ENCODE results near the gene OR52A1.
A peak's percentile ranks its signal among the peaks of the same experiment; 100 is the strongest.

Gene OR52A1

GRCh38 chr11:5136261-5136660 lies 18.3 kb downstream of the OR52A1 start:
- DNase-seq = no peak

GRCh38 chr11:5131584-5132335 lies 22.8 kb downstream of the OR52A1 start:
- DNase-seq = no peak

GRCh38 chr11:5129457-5129877 lies 25.1 kb downstream of the OR52A1 start:
- DNase-seq = no peak

GRCh38 chr11:5124891-5125620 lies 29.5 kb downstream of the OR52A1 start:
- no peak for DNase-seq

- DNase-seq = peak in 52 of 58 donors; percentile 1 to 76 (median 20)
Measured at GRCh38 chr11:5123802-5124521, 30.6 kb downstream of the OR52A1 start.

GRCh38 chr11:5118893-5119292 lies 35.7 kb downstream of the OR52A1 start:
- DNase-seq = no peak

GRCh38 chr11:5117588-5117987 lies 37.0 kb downstream of the OR52A1 start:
- DNase-seq = no peak

- DNase-seq = no peak
Measured at GRCh38 chr11:5115339-5115738, 39.2 kb downstream of the OR52A1 start.

- no peak for DNase-seq
Measured at GRCh38 chr11:5107285-5107684, 47.3 kb downstream of the OR52A1 start.

- no peak for DNase-seq
Measured at GRCh38 chr11:5103066-5103465, 51.5 kb downstream of the OR52A1 start.

- no peak for DNase-seq
Measured at GRCh38 chr11:5102246-5102645, 52.3 kb downstream of the OR52A1 start.

GRCh38 chr11:5096011-5096410 lies 58.5 kb downstream of the OR52A1 start:
- DNase-seq = no peak

All from anterior cingulate cortex (tissue), 58 donors.